HG02973 (cell line): ENCODE measurements around the gene CWC22.

Source experiments
- ATAC-seq: cut with Tn5 transposase; IDR thresholded peaks from one replicate; pipeline ENCODE4 v1.9.1; 2021; ENCODE audit warnings: moderate library complexity; ENCODE audit not compliant: unreplicated experiment

The CWC22 gene

DNA sequence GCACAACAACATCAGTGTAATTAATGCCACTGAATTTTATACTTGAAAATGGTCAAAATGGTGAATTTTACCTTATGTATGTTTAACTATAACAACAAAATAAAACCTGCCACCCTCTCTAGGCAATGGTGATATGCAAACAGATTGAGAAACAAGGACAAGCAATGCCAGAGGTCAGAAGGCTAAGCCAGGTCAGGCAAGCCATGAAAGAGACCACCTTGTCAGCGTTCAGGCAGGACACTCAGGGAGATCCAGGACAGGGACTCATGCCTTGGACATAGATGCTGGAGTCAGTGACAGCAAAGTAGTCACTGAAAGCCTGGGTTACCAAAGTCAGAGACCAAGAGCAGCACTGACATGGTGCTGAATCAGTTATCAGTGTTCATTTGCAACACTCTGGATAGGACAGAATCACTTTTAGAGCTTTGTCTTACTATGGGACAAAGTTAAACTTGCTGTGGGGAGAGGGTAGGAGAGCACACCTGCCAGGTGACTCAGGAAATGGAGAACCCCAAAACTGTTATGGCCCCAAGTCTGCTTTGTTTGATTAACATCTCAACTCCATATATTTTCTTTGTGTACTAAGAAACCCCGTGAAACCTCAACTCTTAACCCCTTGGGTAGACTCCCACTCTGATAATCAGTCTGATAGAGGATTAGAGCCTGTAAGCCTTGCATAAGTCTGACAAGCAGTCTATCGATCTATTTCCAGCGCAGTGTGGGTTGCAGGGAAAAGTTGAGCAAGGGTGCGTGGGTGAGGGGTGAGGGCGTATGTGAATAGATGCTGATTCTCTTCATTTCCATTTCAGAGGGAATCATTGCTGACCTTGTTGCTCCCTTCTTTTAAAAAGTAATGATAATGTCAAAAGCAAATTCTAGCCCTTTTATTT lies 97.0 kb downstream of the CWC22 start:
- no peak for ATAC-seq

DNA sequence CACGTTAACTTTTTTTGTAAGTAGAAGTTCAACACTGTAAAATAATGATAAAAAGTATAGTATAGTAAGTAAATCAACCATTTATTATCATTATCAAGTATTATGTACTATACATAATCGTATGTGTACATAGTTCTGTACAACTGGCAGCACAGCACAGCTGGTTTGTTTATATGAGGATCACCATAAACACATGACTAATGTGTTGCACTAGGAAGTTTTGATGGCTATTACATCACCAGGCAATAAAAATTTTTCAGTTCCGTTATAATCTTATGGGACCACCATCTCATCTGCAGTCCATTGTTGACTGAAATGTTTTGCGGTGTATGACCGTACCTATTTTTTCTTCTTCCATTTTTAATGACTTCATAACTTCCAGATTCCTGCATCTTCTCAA lies 106.4 kb downstream of the CWC22 start:
- no peak for ATAC-seq

GRCh38 chr2:179899666-179900065 lies 107.4 kb downstream of the CWC22 start:
- no peak for ATAC-seq

- ATAC-seq = no peak
Measured at GRCh38 chr2:179898873-179899272, 108.2 kb downstream of the CWC22 start.
